Activated CD4-positive, alpha-beta T cell treated with anti-CD3 and anti-CD28 coated beads, Interleukin-2, amount 50 U/mL, for 24 hours (primary cell): ENCODE results near the gene ISOC2.
"Not testable (repeated sequence)": the region's sequence is repeated elsewhere in the genome, so short reads cannot be mapped to it uniquely, and the experiment has no call there.

Experiments used
- DNase-seq, 2 donors: peaks; one replicate each; pipeline ENCODE4 v3.0.0-alpha.2; 2020; ENCODE audit warnings: low read depth in 1 of 2, low spot score in 1 of 2

The ISOC2 gene

GRCh38 chr19:55460670-55461258 is 678 bp downstream of the ISOC2 start:
- DNase-seq: no peak

- DNase-seq: no peak
Measured at GRCh38 chr19:55459950-55460657, 1.3 kb downstream of the ISOC2 start.

GRCh38 chr19:55459551-55459949 is 1.9 kb downstream of the ISOC2 start:
- DNase-seq: no peak

- DNase-seq: no peak
Measured at GRCh38 chr19:55457683-55458457, 3.6 kb downstream of the ISOC2 start.

- DNase-seq: no peak
Measured at GRCh38 chr19:55456347-55456746, 5.1 kb downstream of the ISOC2 start.

- no peak for DNase-seq
Measured at GRCh38 chr19:55455576-55456235, 5.7 kb downstream of the ISOC2 start.

GRCh38 chr19:55454787-55455243 is 6.6 kb downstream of the ISOC2 start:
- no peak for DNase-seq

- no peak for DNase-seq
Measured at GRCh38 chr19:55453511-55454260, 7.8 kb downstream of the ISOC2 start.

- DNase-seq: no peak
Measured at GRCh38 chr19:55452749-55453346, 8.6 kb downstream of the ISOC2 start.

GRCh38 chr19:55451965-55452748 is 9.3 kb downstream of the ISOC2 start:
- DNase-seq: no peak

GRCh38 chr19:55451163-55451964 is 10.1 kb downstream of the ISOC2 start:
- DNase-seq: no peak

- no peak for DNase-seq
Measured at GRCh38 chr19:55449469-55449868, 12.0 kb downstream of the ISOC2 start.

- not testable (repeated sequence) for DNase-seq
Measured at GRCh38 chr19:55448175-55448490, 13.3 kb downstream of the ISOC2 start.

- no peak for DNase-seq
Measured at GRCh38 chr19:55447421-55448174, 13.8 kb downstream of the ISOC2 start.

- DNase-seq: no peak
Measured at GRCh38 chr19:55446060-55446459, 15.4 kb downstream of the ISOC2 start.

- DNase-seq: no peak
Measured at GRCh38 chr19:55444646-55445045, 16.8 kb downstream of the ISOC2 start.

- DNase-seq: no peak
Measured at GRCh38 chr19:55443824-55444480, 17.5 kb downstream of the ISOC2 start.
